Ramos (cell line): ENCODE data around the gene POLN.

ENCODE experiments used
- in situ Hi-C: fragments of 300-500 bp; cut with MboI; formaldehyde crosslinking; loops from one replicate; pipeline ENCODE4 v1.14.3; 2022; ENCODE audit warnings: low sequenced_read_pairs; ENCODE audit not compliant: unreplicated experiment

The POLN gene

GRCh38 chr4:2075171-2075986 lies 166.5 kb downstream of the POLN start:
- in situ Hi-C loops, result no loop called here

GRCh38 chr4:2074588-2074987 lies 167.3 kb downstream of the POLN start:
- in situ Hi-C loops, result no loop called here

GRCh38 chr4:2073808-2074481 lies 168.0 kb downstream of the POLN start:
- in situ Hi-C loops, result no loop called here

GRCh38 chr4:2072971-2073807 lies 168.7 kb downstream of the POLN start:
- in situ Hi-C loops, result no loop called here

- in situ Hi-C loops, result no loop called here
Measured at GRCh38 chr4:2071912-2072867, 169.7 kb downstream of the POLN start.

GRCh38 chr4:2071252-2071911 lies 170.5 kb downstream of the POLN start:
- in situ Hi-C loops, result no loop called here

GRCh38 chr4:2070421-2071251 lies 171.3 kb downstream of the POLN start:
- in situ Hi-C loops, result no loop called here

- in situ Hi-C loops, result no loop called here
Measured at GRCh38 chr4:2069986-2070385, 171.9 kb downstream of the POLN start.

- in situ Hi-C loops, result no loop called here
Measured at GRCh38 chr4:2069161-2069971, 172.6 kb downstream of the POLN start.

- in situ Hi-C loops, result no loop called here
Measured at GRCh38 chr4:2068566-2068965, 173.4 kb downstream of the POLN start.

GRCh38 chr4:2068198-2068470 lies 173.8 kb downstream of the POLN start:
- in situ Hi-C loops, result no loop called here

- in situ Hi-C loops, result no loop called here
Measured at GRCh38 chr4:2067446-2068197, 174.3 kb downstream of the POLN start.

- in situ Hi-C loops, result no loop called here
Measured at GRCh38 chr4:2066571-2067445, 175.1 kb downstream of the POLN start.

- in situ Hi-C loops, result no loop called here
Measured at GRCh38 chr4:2066011-2066551, 175.8 kb downstream of the POLN start.

GRCh38 chr4:2065106-2065930 lies 176.6 kb downstream of the POLN start:
- in situ Hi-C loops, result no loop called here
